ENCODE results near the gene EFTUD2. TPM values are rescaled to one million over a fixed set of nuclear protein-coding genes. Genes with fewer than 3 reads are reported as not detected.
A peak's percentile ranks its signal among the peaks of the same experiment; 100 is the strongest.
"Not testable (repeated sequence)": the region's sequence is repeated elsewhere in the genome, so short reads cannot be mapped to it uniquely, and the experiment has no call there.

EFTUD2 gene
- 100 to 1,000 TPM in 1 of 4 donors, 10 to 100 TPM in 3; 65.0 to 116 (median 81.3) TPM for total RNA-seq

DNA sequence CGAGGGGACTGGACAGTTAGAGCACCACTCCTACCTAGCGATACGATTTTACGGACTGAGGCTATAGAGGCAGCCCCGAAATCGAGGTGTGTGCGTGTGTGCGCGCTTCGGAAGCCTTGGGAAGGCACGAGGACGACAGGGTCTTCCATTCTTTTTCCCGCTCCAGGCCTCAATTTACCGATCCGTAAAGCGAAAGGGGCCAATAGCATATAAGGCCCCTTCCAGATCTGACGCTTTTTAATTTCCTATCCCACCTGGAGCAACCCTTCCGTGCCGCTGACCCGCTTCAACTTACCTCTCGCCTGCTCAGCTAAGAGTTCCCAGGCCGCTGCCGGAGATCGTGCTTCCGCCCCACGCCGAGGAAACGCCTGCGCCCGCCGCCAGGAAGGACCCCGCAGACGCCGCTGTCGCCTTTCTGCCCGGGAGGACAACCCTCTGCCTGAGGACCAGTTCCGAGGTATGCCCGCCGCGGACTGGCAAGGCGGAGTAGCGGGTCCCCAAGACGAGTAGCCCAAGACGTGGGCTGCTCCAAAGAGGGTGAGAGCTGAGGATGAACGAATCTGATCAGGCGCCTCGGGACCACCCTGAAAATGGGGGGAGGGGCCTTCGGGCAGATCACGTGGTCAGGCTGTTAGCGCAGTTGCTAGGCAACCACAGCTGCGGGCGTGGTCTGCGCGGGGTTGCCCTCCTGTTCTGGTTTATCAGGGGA, at the start of gene EFTUD2:
TSS of gene EFTUD2 (minus strand) at position 372 of the 709 bp plus-strand sequence. CDS start 4,924 bp downstream, outside the sequence.
- peak; percentile 30 to 41 for TF ChIP-seq POLR2A (IDR thresholded peaks at IDR 0.05)
- TF ChIP-seq, protein P1, sequence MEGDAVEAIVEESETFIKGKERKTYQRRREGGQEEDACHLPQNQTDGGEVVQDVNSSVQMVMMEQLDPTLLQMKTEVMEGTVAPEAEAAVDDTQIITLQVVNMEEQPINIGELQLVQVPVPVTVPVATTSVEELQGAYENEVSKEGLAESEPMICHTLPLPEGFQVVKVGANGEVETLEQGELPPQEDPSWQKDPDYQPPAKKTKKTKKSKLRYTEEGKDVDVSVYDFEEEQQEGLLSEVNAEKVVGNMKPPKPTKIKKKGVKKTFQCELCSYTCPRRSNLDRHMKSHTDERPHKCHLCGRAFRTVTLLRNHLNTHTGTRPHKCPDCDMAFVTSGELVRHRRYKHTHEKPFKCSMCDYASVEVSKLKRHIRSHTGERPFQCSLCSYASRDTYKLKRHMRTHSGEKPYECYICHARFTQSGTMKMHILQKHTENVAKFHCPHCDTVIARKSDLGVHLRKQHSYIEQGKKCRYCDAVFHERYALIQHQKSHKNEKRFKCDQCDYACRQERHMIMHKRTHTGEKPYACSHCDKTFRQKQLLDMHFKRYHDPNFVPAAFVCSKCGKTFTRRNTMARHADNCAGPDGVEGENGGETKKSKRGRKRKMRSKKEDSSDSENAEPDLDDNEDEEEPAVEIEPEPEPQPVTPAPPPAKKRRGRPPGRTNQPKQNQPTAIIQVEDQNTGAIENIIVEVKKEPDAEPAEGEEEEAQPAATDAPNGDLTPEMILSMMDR (IDR thresholded peaks at IDR 0.05 in 4 of 5, conservative IDR thresholded peaks at IDR 0.05 in 1 of 5): peak in 1 of 5 experiments; percentile 31
- no peaks in the 10 kb centered on the region for H3K27me3 ChIP-seq
- H3K4me1 ChIP-seq: peaks cover 20 to 23% of the 10 kb centered on the region in 2 donors
- peak within 1 kb of the TSS; percentile 74 to 92 (median 83) for H3K4me3 ChIP-seq
- peak within 1 kb of the TSS; percentile 91 to 99 (median 96) for H3K27ac ChIP-seq
- no peaks in the 10 kb centered on the region for H3K9me3 ChIP-seq
- intact Hi-C loops (cut with DNase I; ENCODE audit: low total_unique reads) (loop anchor here (5.0 kb wide), 1 partner anchor 48 kb away; the partner anchor contains the start of gene KIF18B), in situ Hi-C loops (cut with MboI; ENCODE audit: low sequenced_read_pairs in 4 of 4) (no loop called here)
- DNase-seq (peak; percentile 80 to 85), ATAC-seq (peak; percentile 91 to 95)
- H3K36me3 ChIP-seq: peaks cover 0 to 6% of the 10 kb centered on the region in 2 donors

- no peak for TF ChIP-seq POLR2A (IDR thresholded peaks at IDR 0.05)
- peak in 1 of 2 donors; percentile 10 for ATAC-seq
- peak overlapping the region; percentile 60 to 76 (median 62) for H3K4me3 ChIP-seq
- intact Hi-C loops (cut with DNase I; ENCODE audit: low total_unique reads) (loop anchor here (5.0 kb wide), 1 partner anchor 51 kb away; the partner anchor contains the start of gene EFTUD2), in situ Hi-C loops (cut with MboI; ENCODE audit: low sequenced_read_pairs in 4 of 4) (no loop called here)
- peaks cover 3 to 6% (median 6%) of the 10 kb centered on the region in 3 donors for H3K27me3 ChIP-seq
- H3K27ac ChIP-seq: peak overlapping the region in 1 of 4 donors; percentile 48
- H3K4me1 ChIP-seq: peaks cover 10% of the 10 kb centered on the region in 2 donors
- DNase-seq: no peak
- no peaks in the 10 kb centered on the region for H3K9me3 ChIP-seq
- H3K36me3 ChIP-seq: no peaks in the 10 kb centered on the region
These were observed 49.1 kb upstream of the EFTUD2 start for GRCh38 chr17:44948315-44948795.

DNA sequence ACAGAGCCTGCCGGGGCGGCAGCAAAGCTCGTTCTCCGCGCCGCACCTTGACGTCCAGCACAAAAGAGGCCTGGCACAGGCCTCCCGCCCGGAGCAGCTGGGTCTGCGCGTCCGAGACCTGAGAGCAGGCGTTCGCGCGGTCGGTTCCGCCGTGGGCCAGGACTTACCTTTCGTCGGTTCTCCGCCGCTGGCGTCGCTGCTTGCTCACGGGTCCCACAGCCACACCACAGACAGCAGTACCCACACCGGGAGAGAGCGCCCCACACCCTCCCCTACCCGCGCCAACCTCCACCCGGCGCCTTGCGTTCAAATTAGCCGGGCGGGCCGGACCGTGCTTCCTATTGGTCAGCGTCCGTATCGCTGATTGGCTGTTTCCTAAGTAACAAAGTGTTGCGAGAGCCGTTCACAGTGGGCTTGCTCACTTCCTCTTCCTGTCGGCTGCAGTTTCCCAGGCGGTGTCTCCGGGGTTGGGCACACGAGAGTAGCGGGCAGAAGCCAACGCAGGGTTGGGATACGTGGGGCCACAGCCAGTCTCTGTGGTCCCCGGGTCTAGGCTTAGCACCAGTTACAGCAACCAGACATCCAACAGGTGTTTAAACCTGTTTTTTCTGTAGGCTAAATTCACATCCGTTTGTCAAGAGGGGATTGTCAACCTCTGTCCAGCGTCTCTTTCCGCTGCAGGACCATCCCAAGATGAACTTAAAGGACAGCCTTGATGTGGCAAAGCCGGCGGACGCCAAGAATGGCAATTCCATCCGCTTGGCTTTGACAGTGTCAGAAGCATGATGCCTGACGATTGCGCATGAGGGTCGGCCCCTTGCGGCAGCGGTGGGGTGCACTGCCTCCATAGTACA, 48.4 kb upstream of the EFTUD2 start, which contains the start of gene KIF18B:
TSS of gene KIF18B (minus strand) at position 313 of the 854 bp plus-strand sequence. CDS start 11,429 bp downstream, outside the sequence.
- ATAC-seq (peak; percentile 100), DNase-seq (peak; percentile 74 to 83)
- Histone ChIP-seq H3K27me3 (peaks cover 3 to 6% (median 6%) of the 10 kb centered on the region in 3 donors), H3K4me1 (peaks cover 10% of the 10 kb centered on the region in 2 donors), H3K27ac (peak within 1 kb of the TSS; percentile 48 to 64 (median 54)), H3K4me3 (peak within 1 kb of the TSS; percentile 60 to 76 (median 62)), H3K36me3 (no peaks in the 10 kb centered on the region), H3K9me3 (no peaks in the 10 kb centered on the region)
- intact Hi-C loops (cut with DNase I; ENCODE audit: low total_unique reads) (loop anchor here (1.0 to 5.0 kb wide), 2 partner anchors 21 to 50 kb away; partner anchors contain the start of genes C1QL1 and EFTUD2), in situ Hi-C loops (cut with MboI; ENCODE audit: low sequenced_read_pairs in 4 of 4) (no loop called here)
- TF ChIP-seq, protein P1 (IDR thresholded peaks at IDR 0.05 in 4 of 5, conservative IDR thresholded peaks at IDR 0.05 in 1 of 5): no peak
- TF ChIP-seq POLR2A (IDR thresholded peaks at IDR 0.05): peak in 1 of 2 donors; percentile 65

- H3K36me3 ChIP-seq; H3K9me3 ChIP-seq; H3K27ac ChIP-seq; H3K4me3 ChIP-seq; DNase-seq; ATAC-seq; in situ Hi-C loops (cut with MboI; ENCODE audit: low sequenced_read_pairs in 4 of 4); H3K27me3 ChIP-seq: not testable (repeated sequence)
- intact Hi-C loops (cut with DNase I; ENCODE audit: low total_unique reads): loop anchor here (5.0 kb wide), 1 partner anchor 48 kb away; the partner anchor contains the start of gene EFTUD2
- H3K4me1 ChIP-seq: peaks cover 10% of the 10 kb centered on the region in 2 donors
These were observed 46.4 kb upstream of the EFTUD2 start for GRCh38 chr17:44945652-44946051.

DNA sequence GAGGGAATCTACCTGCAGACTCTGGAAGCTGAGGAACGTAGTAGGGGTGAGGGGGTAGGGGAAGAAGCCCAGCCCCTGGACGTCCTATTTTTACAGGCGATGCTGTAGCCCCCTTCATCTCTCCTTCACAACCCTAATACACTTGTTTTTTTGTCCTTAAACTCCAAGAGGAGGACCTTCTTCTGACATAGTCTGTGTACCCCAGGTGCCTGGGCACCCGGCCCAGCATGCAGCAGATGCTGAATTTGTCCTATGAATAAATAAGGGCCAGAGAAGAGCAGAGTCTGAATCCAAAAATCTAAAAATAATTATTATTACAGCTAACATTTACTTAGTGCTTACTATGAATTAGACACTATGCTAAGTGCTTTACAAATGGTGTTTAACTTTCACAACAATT, 43.2 kb upstream of the EFTUD2 start:
- no peak overlapping the region for H3K27ac ChIP-seq
- TF ChIP-seq, protein P1 (IDR thresholded peaks at IDR 0.05 in 4 of 5, conservative IDR thresholded peaks at IDR 0.05 in 1 of 5): no peak
- no peak for TF ChIP-seq POLR2A (IDR thresholded peaks at IDR 0.05)
- in situ Hi-C loops (cut with MboI; ENCODE audit: low sequenced_read_pairs in 4 of 4): no loop called here

More for the DNA sequence above, 43.2 kb upstream of the EFTUD2 start:
- H3K4me3 ChIP-seq: no peak overlapping the region
- H3K36me3 ChIP-seq: no peaks in the 10 kb centered on the region
- DNase-seq (no peak), ATAC-seq (no peak)
- H3K4me1 ChIP-seq: peaks cover 4 to 5% of the 10 kb centered on the region in 2 donors
- peaks cover 3 to 6% (median 6%) of the 10 kb centered on the region in 3 donors for H3K27me3 ChIP-seq
- intact Hi-C loops (cut with DNase I; ENCODE audit: low total_unique reads): no loop called here
- H3K9me3 ChIP-seq: no peaks in the 10 kb centered on the region

All from gastrocnemius medialis (tissue), 4 donors.